MCF 10A (cell line): ENCODE measurements around the gene SGCB. TPM values are rescaled to one million over a fixed set of nuclear protein-coding genes. Genes with fewer than 3 reads are reported as not detected.

Source experiments
- BruUV-seq: library from RNA; stranded (reverse); fragments of 400-500 nt; replicated peaks from 2 replicates; lab custom pipeline; 2021; lab: Mats Ljungman, UMichigan
- CTCF ChIA-PET: fragments of 300-600 bp; sonication (Branson Sonifier 250); formaldehyde crosslinking; extraction: SDS; loops from one replicate; lab custom pipeline; 2021; ENCODE audit warnings: antibody characterized with exemption, inconsistent platforms; lab: Yijun Ruan, JAX
- POLR2A ChIA-PET: fragments of 300-600, 350-650 bp; sonication (Branson Sonifier 250); formaldehyde crosslinking; extraction: SDS; loops from one replicate; lab custom pipeline; 2020; ENCODE audit warnings: antibody characterized with exemption, inconsistent platforms; lab: Yijun Ruan, JAX
- DNase-seq: peaks from one replicate; pipeline ENCODE4 v3.0.0-alpha.2; 2018; ENCODE audit not compliant: unreplicated experiment
- H3K27ac Mint-ChIP-seq: one replicate; pipeline ENCODE4 v1.8.0; 2022; ENCODE audit warnings: mild to moderate bottlenecking, low read depth, mixed read lengths; ENCODE audit not compliant: unreplicated experiment
- H3K27me3 Mint-ChIP-seq: one replicate; pipeline ENCODE4 v1.8.0; 2022; ENCODE audit warnings: mixed read lengths; ENCODE audit not compliant: insufficient read depth, unreplicated experiment
- H3K36me3 Mint-ChIP-seq: one replicate; pipeline ENCODE4 v1.8.0; 2022; ENCODE audit warnings: mild to moderate bottlenecking, moderate library complexity, mixed read lengths; ENCODE audit not compliant: insufficient read depth, unreplicated experiment
- H3K4me1 Mint-ChIP-seq: one replicate; pipeline ENCODE4 v1.8.0; 2022; ENCODE audit warnings: mixed read lengths; ENCODE audit not compliant: insufficient read depth, unreplicated experiment
- H3K4me3 Mint-ChIP-seq: one replicate; pipeline ENCODE4 v1.8.0; 2022; ENCODE audit warnings: mild to moderate bottlenecking, moderate library complexity, mixed read lengths; ENCODE audit not compliant: unreplicated experiment
- H3K9me3 Mint-ChIP-seq: one replicate; pipeline ENCODE4 v1.8.0; 2022; ENCODE audit warnings: mixed read lengths; ENCODE audit not compliant: unreplicated experiment
- CTCF ChIP-seq: fragments of 200-600 bp; IDR thresholded peaks from one replicate; pipeline ENCODE4 v1.8.0; 2022; ENCODE audit warnings: antibody characterized with exemption, mild to moderate bottlenecking; ENCODE audit not compliant: unreplicated experiment
- intact Hi-C: fragments of 100-400 bp; cut with micrococcal nuclease; formaldehyde crosslinking; loops from 2 replicates; pipeline ENCODE4 v1.14.1; 2022
- total RNA-seq: library from RNA; stranded (reverse); gene quantifications from 2 replicates; pipeline ENCODE4 v1.2.3, GENCODE V29; 2022

The SGCB gene
- total RNA-seq, 1 experiment from 2014 or later, result 27.0 TPM

- no peak for DNase-seq
- Mint-ChIP-seq H3K27me3 (no peaks in the 10 kb centered on the region), H3K4me3 (no peak overlapping the region), H3K27ac (no peak overlapping the region), H3K4me1 (no peaks in the 10 kb centered on the region), H3K9me3 (no peaks in the 10 kb centered on the region), H3K36me3 (no peaks in the 10 kb centered on the region)
- no TSS peak for BruUV-seq
- POLR2A ChIA-PET, result no interaction called here
- no peak for TF ChIP-seq CTCF
- CTCF ChIA-PET, result interaction anchor here (0.9 kb wide), 1 partner anchor 10 kb away, joined by 3 read pairs; no protein-coding TSS in a partner anchor
- intact Hi-C loops, result no loop called here
These were observed 31.2 kb downstream of the SGCB start for GRCh38 chr4:52006887-52007286.

DNA sequence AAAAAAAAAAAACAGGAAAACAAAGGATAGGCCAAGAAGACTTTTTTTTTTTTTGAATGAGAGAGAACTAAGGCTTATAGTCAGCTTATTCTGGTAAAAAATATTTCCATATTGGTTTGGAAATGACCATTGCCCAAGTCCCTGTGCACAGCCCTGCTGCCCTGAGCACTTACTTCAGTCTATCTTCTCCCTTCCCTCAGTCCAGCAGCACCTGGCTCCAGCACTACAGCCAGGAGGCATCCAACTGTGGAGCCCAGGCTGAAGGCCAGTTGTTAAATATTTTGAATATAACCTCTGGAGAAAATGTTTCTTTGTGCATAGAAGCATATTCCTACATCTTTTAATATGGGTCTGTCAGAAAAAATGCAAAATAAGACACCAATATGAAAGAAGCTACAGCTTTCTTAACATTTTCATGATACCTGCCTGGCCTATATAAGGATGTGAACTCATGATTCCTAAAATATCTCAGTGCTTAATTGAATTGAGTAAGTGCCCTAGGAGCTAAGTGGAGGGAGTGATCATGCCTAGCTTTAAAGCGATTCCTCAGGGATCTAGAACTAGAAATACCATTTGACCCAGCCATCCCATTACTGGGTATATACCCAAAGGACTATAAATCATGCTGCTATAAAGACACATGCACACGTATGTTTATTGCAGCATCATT, 32.4 kb downstream of the SGCB start:
- no TSS peak for BruUV-seq
- intact Hi-C loops, result no loop called here
- TF ChIP-seq CTCF, result no peak
- Mint-ChIP-seq H3K27ac (no peak overlapping the region), H3K4me3 (no peak overlapping the region), H3K27me3 (no peaks in the 10 kb centered on the region), H3K36me3 (no peaks in the 10 kb centered on the region), H3K4me1 (peaks cover 11% of the 10 kb centered on the region), H3K9me3 (no peaks in the 10 kb centered on the region)
- DNase-seq, result no peak
- POLR2A ChIA-PET, result interaction anchor here (0.6 kb wide), 1 partner anchor 33 kb away, joined by 3 read pairs; no protein-coding TSS in a partner anchor
- CTCF ChIA-PET, result interaction anchor here (1.1 to 1.2 kb wide), 2 partner anchors 20 to 120 kb away, joined by 3 read pairs; no protein-coding TSS in a partner anchor

GRCh38 chr4:52004414-52004813, 33.7 kb downstream of the SGCB start:
- H3K9me3 Mint-ChIP-seq, result no peaks in the 10 kb centered on the region
- H3K4me1 Mint-ChIP-seq, result peaks cover 12% of the 10 kb centered on the region
- BruUV-seq, result no TSS peak
- intact Hi-C loops, result no loop called here
- no peak overlapping the region for H3K4me3 Mint-ChIP-seq
- CTCF ChIA-PET, result interaction anchor here (0.5 to 0.9 kb wide), 2 partner anchors 19 to 88 kb away, joined by 3 read pairs; no protein-coding TSS in a partner anchor
- no peak for DNase-seq
- no peaks in the 10 kb centered on the region for H3K27me3 Mint-ChIP-seq
- TF ChIP-seq CTCF, result no peak
- POLR2A ChIA-PET, result no interaction called here
- no peaks in the 10 kb centered on the region for H3K36me3 Mint-ChIP-seq
- no peak overlapping the region for H3K27ac Mint-ChIP-seq

DNA sequence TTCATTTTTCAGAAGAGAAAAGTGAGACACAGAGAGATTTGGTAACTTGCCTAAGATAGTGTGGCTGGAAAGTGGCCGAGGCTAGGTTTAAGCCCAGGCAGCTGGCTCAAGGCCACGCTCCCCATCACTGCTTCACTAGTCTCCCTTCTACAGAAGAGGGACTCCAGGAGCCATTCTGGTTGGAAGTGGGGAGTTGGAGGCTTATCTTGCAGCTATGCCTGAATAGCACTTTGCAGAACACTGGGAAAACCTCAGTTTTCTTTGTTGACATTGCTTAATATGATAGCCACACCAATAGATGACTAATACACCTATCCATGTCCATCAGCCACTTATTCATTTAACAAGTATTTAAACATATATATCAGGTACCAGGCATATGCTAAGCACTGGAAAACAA, 36.5 kb downstream of the SGCB start:
- ChIA-PET CTCF (interaction anchor here (1.7 kb wide), 1 partner anchor 106 kb away, joined by 6 read pairs; no protein-coding TSS in a partner anchor), POLR2A (interaction anchor here (1.0 kb wide), 1 partner anchor 97 kb away, joined by 3 read pairs; no protein-coding TSS in a partner anchor)
- peaks cover 17% of the 10 kb centered on the region for H3K4me1 Mint-ChIP-seq
- H3K4me3 Mint-ChIP-seq, result no peak overlapping the region
- DNase-seq, result peak; percentile 50
- H3K27ac Mint-ChIP-seq, result peak overlapping the region; percentile 27
- no peaks in the 10 kb centered on the region for H3K9me3 Mint-ChIP-seq
- TF ChIP-seq CTCF, result no peak
- no peaks in the 10 kb centered on the region for H3K27me3 Mint-ChIP-seq
- intact Hi-C loops, result no loop called here
- no TSS peak for BruUV-seq
- no peaks in the 10 kb centered on the region for H3K36me3 Mint-ChIP-seq
